K562 (cell line): ENCODE results near the gene ULBP1. TPM values are rescaled to one million over a fixed set of nuclear protein-coding genes. Genes with fewer than 3 reads are reported as not detected.

Source experiments
- ATAC-seq: fragments of 200-7000 bp; cut with Tn5 transposase; 3 replicates; pipeline ENCODE4 v1.9.1; 2020; ENCODE audit warnings: moderate library complexity
- BruUV-seq: library from RNA; stranded (reverse); fragments of 400-500 nt; replicated peaks from 2 replicates; lab custom pipeline; 2021; lab: Mats Ljungman, UMichigan
- CTCF ChIA-PET: fragments of 300-600 bp; formaldehyde crosslinking; extraction: SDS; loops from one replicate; lab custom pipeline; 2021; ENCODE audit warnings: low intra/inter-chr PET ratio; lab: Yijun Ruan, JAX
- POLR2A ChIA-PET: fragments of 300-600, 350-650 bp; sonication (Branson Sonifier 250); formaldehyde crosslinking; extraction: SDS; loops from one replicate; lab custom pipeline; 2021; ENCODE audit warnings: antibody characterized with exemption, inconsistent platforms; lab: Yijun Ruan, JAX
- DNase-seq, 4 experiments: peaks; one replicate each; pipeline versions ENCODE4 v3.0.0 to v3.0.0-alpha.2; 2011 to 2018; ENCODE audit warnings: low spot score in 3 of 4, mixed read lengths in 3 of 4; ENCODE audit errors: extremely low read depth in 1 of 4
- FAIRE-seq: peaks from 2 replicates; lab custom pipeline; 2011; peaks lifted over from hg19 to GRCh38; lab: Jason Lieb, UNC
- H2AFZ ChIP-seq: 2 replicates; pipeline ENCODE4 v1.6.0; 2011; ENCODE audit warnings: low read depth, low read length, control low read depth, inconsistent platforms
- H3K27ac ChIP-seq: fragments of 200-600 bp; 3 replicates; pipeline ENCODE4 v1.8.0; 2011; ENCODE audit warnings: low read depth, mild to moderate bottlenecking, control low read depth, inconsistent platforms, low read length, moderate library complexity, mixed read lengths; ENCODE audit errors: extremely low read depth
- H3K27me3 ChIP-seq, 2 experiments: fragments of 300-600 bp in 1 of 2; 2 replicates in 1 of 2; 3 replicates in 1 of 2; pipeline versions ENCODE4 v1.6.0 to v1.8.0; 2011; ENCODE audit warnings: inconsistent platforms in 2 of 2, low read length in 2 of 2, mild to moderate bottlenecking in 1 of 2, mixed read lengths in 1 of 2, moderate library complexity in 1 of 2; ENCODE audit not compliant: control insufficient read depth in 2 of 2, insufficient read depth in 2 of 2
- H3K36me3 ChIP-seq: fragments of 300-600 bp; 3 replicates; pipeline ENCODE4 v1.8.0; 2011; ENCODE audit warnings: mild to moderate bottlenecking, low read length, inconsistent platforms; ENCODE audit not compliant: control insufficient read depth, insufficient read depth
- H3K4me1 ChIP-seq, 2 experiments: fragments of 200-600 bp in 1 of 2; replicated peaks in 1 of 2; 2 replicates in 1 of 2; 3 replicates in 1 of 2; pipeline versions ENCODE4 v1.5.1 to v1.8.0; 2011; ENCODE audit warnings: inconsistent platforms in 2 of 2, low read length in 2 of 2, mild to moderate bottlenecking in 1 of 2, mixed read lengths in 1 of 2, moderate library complexity in 1 of 2; ENCODE audit not compliant: control insufficient read depth in 2 of 2, insufficient read depth in 2 of 2
- H3K4me2 ChIP-seq: 2 replicates; pipeline ENCODE4 v1.6.1; 2011; ENCODE audit warnings: low read length, control low read depth, inconsistent platforms, mixed read lengths; ENCODE audit not compliant: insufficient read depth
- H3K4me3 ChIP-seq: fragments of 200-600 bp; sonication (generic), shearing (Covaris generic); 2 replicates; pipeline ENCODE4 v1.5.1; 2016; ENCODE audit warnings: control low read depth, inconsistent platforms
- H3K79me2 ChIP-seq: fragments of 200-600 bp; 3 replicates; pipeline ENCODE4 v1.8.0; 2011; ENCODE audit warnings: low read length, inconsistent platforms; ENCODE audit not compliant: control insufficient read depth, insufficient read depth
- H3K9ac ChIP-seq, 2 experiments: 2 replicates each; pipeline versions ENCODE4 v1.6.0 to v1.6.1; 2011; ENCODE audit warnings: low read depth in 2 of 2, low read length in 2 of 2, control low read depth in 1 of 2, inconsistent platforms in 1 of 2, mild to moderate bottlenecking in 1 of 2, mixed read lengths in 1 of 2; ENCODE audit not compliant: insufficient read depth in 1 of 2
- H3K9me1 ChIP-seq: one replicate; pipeline ENCODE4 v1.6.0; 2011; ENCODE audit warnings: inconsistent platforms, mild to moderate bottlenecking, low read length, moderate library complexity; ENCODE audit not compliant: control insufficient read depth, insufficient read depth
- H3K9me3 ChIP-seq: replicated peaks from 2 replicates; pipeline ENCODE4 v1.5.1; 2011; ENCODE audit warnings: low read depth, low read length, inconsistent platforms; ENCODE audit not compliant: control insufficient read depth, insufficient read depth
- H4K20me1 ChIP-seq: replicated peaks from 2 replicates; pipeline ENCODE4 v1.6.1; 2011; ENCODE audit warnings: low read length, inconsistent platforms, mixed read lengths; ENCODE audit not compliant: control insufficient read depth, insufficient read depth
- DMBX1 ChIP-seq: fragments of 250-450 bp; sonication (Bioruptor Pico); IDR thresholded peaks from 2 replicates; pipeline ENCODE4 v1.8.0; 2022; ENCODE audit warnings: inconsistent platforms, mild to moderate bottlenecking, moderate library complexity, borderline replicate concordance
- PHF21A ChIP-seq: fragments of 450-650 bp; IDR thresholded peaks from 2 replicates; pipeline ENCODE4 v1.6.1; 2017; ENCODE audit warnings: low read depth, borderline replicate concordance
- POLR2G ChIP-seq: fragments of 200-400 bp; formaldehyde crosslinking; IDR thresholded peaks from 2 replicates; pipeline ENCODE4 v1.6.1; 2017; ENCODE audit warnings: low read depth, mild to moderate bottlenecking, antibody characterized with exemption, low read length, moderate library complexity
- ZNF23 ChIP-seq: fragments of 250-450 bp; sonication (Bioruptor Pico); IDR thresholded peaks from 2 replicates; pipeline ENCODE4 v1.4.0; 2020; ENCODE audit warnings: mild to moderate bottlenecking
- ZNF444 ChIP-seq: fragments of 250-450 bp; sonication (Bioruptor Pico); IDR thresholded peaks from 2 replicates; pipeline ENCODE4 v1.4.0; 2020; ENCODE audit warnings: mild to moderate bottlenecking, moderate library complexity
- ZNF584 ChIP-seq: fragments of 200-800 bp; sonication (Bioruptor generic); IDR thresholded peaks from 2 replicates; pipeline ENCODE4 v1.6.1; 2016; ENCODE audit warnings: low read depth, mild to moderate bottlenecking, missing genetic modification characterization, missing compliant biosample characterization
- whole genome bisulfite sequencing: fragments of 100-300 bp; shearing (Covaris generic); methylation state at CpG from one replicate; pipeline ENCODE4 v1.1.6; 2016; ENCODE audit warnings: low coverage, mixed read lengths; ENCODE audit not compliant: insufficient coverage; ENCODE audit errors: missing lambda C conversion rate; 5-methylcytosine and 5-hydroxymethylcytosine counted together
- in situ Hi-C: fragments of 300-500 bp; cut with MboI; formaldehyde crosslinking; loops from 4 replicates; pipeline ENCODE4 v1.15.0; 2018; ENCODE audit warnings: inconsistent platforms, mixed read lengths
- intact Hi-C: fragments of 100-400 bp; cut with micrococcal nuclease; formaldehyde crosslinking; loops from 2 replicates; pipeline ENCODE4 v1.14.2; 2022
- polyA plus RNA-seq, 8 experiments: library from polyadenylated mRNA; depleted of rRNA in 4 of 8; stranded (reverse) in 5 of 8; unstranded in 3 of 8; fragments of >200 nt; fragmentation: Nextera tagmentation in 2 of 8; fragmentation: Illumina TruSeq in 1 of 8; extraction: Ambion mirVana in 2 of 8; extraction: Trizol in 1 of 8; gene quantifications; 2 replicates each; pipeline versions ENCODE4 v1.2.1 to v1.2.3, GENCODE V29; 2011 to 2014; ENCODE audit warnings: inconsistent platforms in 1 of 8, missing spikeins in 1 of 8
- total RNA-seq, 7 experiments: library from RNA; depleted of rRNA in 6 of 7; stranded (reverse); fragments of >200 nt in 6 of 7; fragmentation: Illumina TruSeq in 2 of 7; extraction: Trizol in 2 of 7; gene quantifications; 2 replicates each; pipeline versions ENCODE4 v1.2.1 to v1.2.3, GENCODE V29; 2011 to 2021; ENCODE audit warnings: low replicate concordance in 1 of 7
- TF ChIP-seq, protein P1 (sequence below): fragments of 250-450 bp; sonication (Bioruptor Pico); IDR thresholded peaks from 2 replicates; pipeline ENCODE4 v1.4.0; 2020; ENCODE audit warnings: borderline replicate concordance
- TF ChIP-seq, protein P2 (sequence below), 3 experiments: fragments of 200-800 bp in 1 of 3; sonication (Bioruptor generic) in 1 of 3; sonication (generic) in 1 of 3; formaldehyde crosslinking in 1 of 3; IDR thresholded peaks; 2 replicates each; pipeline versions ENCODE4 v1.6.1 to v1.8.0; 2016 to 2022; ENCODE audit warnings: mild to moderate bottlenecking in 2 of 3, missing compliant biosample characterization in 2 of 3, missing genetic modification characterization in 2 of 3, missing genetic modification reagents in 1 of 3

Gene ULBP1
- total and polyA plus RNA-seq, 9 of the 15 experiments (the other 6 are each of a cell fraction or from before 2014, with no cell fraction given), result 0.33 to 6.0 (median 2.5) TPM

DNA sequence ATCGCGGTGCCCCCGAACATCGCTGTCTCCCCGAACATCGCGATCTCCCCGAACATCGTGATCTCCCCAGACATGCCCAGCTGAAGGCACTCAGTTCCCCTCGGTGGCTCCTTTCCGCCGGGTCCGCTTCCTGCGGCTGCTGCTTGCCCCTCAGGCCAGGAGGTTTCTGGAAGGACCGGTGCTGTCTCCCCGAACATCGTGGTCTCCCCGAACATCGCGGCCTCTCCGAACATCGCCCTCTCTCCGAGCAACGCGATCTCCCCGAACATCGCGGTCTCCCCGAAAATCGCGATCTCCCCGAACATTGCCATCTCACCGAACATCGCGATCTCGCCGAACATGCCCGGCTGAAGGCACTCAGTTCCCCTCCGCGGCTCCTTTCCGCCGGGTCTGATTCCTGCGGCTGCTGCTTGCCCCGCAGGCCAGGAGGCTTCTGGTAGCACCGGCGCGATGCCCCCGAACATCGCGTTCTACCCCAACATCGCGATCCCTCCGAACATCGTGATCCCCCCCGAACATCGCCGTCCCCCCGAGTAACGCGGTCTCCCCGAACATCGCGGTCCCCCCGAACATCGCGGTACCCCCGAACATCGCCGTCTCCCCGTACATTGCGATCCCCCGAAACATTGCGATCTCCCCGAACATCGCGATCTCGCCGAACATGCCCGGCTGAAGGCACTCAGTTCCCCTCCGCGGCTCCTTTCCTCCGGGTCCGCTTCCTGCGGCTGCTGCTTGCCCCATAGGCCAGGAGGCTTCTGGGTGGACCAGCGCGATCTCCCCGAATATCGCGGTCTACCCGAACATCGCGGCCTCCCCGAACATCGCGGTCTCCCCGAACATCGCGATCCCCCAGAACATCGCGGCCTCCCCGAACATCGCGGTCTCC is 808 bp downstream of the ULBP1 start:
- peak overlapping the region in 1 of 2 experiments; percentile 75; a peak in 3 of 4 replicates for H3K9ac ChIP-seq
- H3K9me1 ChIP-seq, result no peaks in the 10 kb centered on the region
- H3K4me2 ChIP-seq, result peak overlapping the region; percentile 87
- ChIA-PET POLR2A (interaction anchor here (0.8 to 1.0 kb wide), 2 partner anchors 14 to 55 kb away, joined by 5 read pairs; no protein-coding TSS in a partner anchor), CTCF (no interaction called here)
- ATAC-seq (no peak), DNase-seq (no peak), FAIRE-seq (no peak)
- peak overlapping the region; percentile 46; the same call in 1 of the 2 replicates for H3K4me3 ChIP-seq
- TF ChIP-seq, protein P1, sequence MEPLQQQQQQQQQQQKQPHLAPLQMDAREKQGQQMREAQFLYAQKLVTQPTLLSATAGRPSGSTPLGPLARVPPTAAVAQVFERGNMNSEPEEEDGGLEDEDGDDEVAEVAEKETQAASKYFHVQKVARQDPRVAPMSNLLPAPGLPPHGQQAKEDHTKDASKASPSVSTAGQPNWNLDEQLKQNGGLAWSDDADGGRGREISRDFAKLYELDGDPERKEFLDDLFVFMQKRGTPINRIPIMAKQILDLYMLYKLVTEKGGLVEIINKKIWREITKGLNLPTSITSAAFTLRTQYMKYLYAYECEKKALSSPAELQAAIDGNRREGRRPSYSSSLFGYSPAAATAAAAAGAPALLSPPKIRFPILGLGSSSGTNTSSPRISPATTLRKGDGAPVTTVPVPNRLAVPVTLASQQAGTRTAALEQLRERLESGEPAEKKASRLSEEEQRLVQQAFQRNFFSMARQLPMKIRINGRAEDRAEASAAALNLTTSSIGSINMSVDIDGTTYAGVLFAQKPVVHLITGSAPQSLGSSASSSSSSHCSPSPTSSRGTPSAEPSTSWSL (CRISPR knock-in tag), result 0 out of 2 replicates have a peak, but pooled peaks have one; percentile 1
- TF ChIP-seq DMBX1 (CRISPR knock-in tag) (no peak), PHF21A (no peak), ZNF444 (CRISPR knock-in tag) (no peak), ZNF584 (CRISPR knock-in tag) (no peak), ZNF23 (CRISPR knock-in tag) (no peak), POLR2G (0 out of 2 replicates have a peak, but pooled peaks have one; percentile 12)
- TF ChIP-seq, protein P2, sequence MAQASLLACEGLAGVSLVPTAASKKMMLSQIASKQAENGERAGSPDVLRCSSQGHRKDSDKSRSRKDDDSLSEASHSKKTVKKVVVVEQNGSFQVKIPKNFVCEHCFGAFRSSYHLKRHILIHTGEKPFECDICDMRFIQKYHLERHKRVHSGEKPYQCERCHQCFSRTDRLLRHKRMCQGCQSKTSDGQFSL (CRISPR knock-in tag; IDR thresholded peaks at IDR 0.05), result peak; percentile 59; the same call in 1 of the 2 replicates
- TF ChIP-seq, protein P2 (tag; IDR thresholded peaks at IDR 0.05), result no peak
- H3K79me2 ChIP-seq, result no peaks in the 10 kb centered on the region
- peaks cover 10% of the 10 kb centered on the region for H3K9me3 ChIP-seq
- H3K27ac ChIP-seq, result peak overlapping the region; percentile 79; the same call in 2 of the 3 replicates
- no peaks in the 10 kb centered on the region for H4K20me1 ChIP-seq
- in situ Hi-C loops (no loop called here), intact Hi-C loops (no loop called here)
- H2AFZ ChIP-seq, result peak overlapping the region; percentile 99
- no peaks in the 10 kb centered on the region for H3K36me3 ChIP-seq
- 93% methylated on average over 59 of the region's 103 CpGs for WGBS
- TSS peak; percentile 55 for BruUV-seq
- peaks cover 9 to 21% of the 10 kb centered on the region in 2 experiments; a peak in 4 of 5 replicates for H3K4me1 ChIP-seq
- H3K27me3 ChIP-seq, result no peaks in the 10 kb centered on the region; a peak in 1 of 5 replicates
